Left cardiac atrium (tissue), 4 donors: ENCODE results near the gene PEX5L. TPM values are rescaled to one million over a fixed set of nuclear protein-coding genes. Genes with fewer than 3 reads are reported as not detected.

Experiments
- ATAC-seq, 2 donors: fragments of 200-7000 bp; cut with Tn5 transposase; one replicate each; pipeline ENCODE4 v1.9.1; 2020; ENCODE audit warnings: mild to moderate bottlenecking in 2 of 2, moderate library complexity in 2 of 2
- DNase-seq: peaks from one replicate; pipeline ENCODE4 v3.0.0-alpha.2; 2020
- intact Hi-C, 2 donors: fragments of 100-400 bp; cut with DNase I; formaldehyde crosslinking; loops; one replicate each; pipeline versions ENCODE4 v1.14.1 to v1.15.1; 2022 to 2023
- total RNA-seq, 2 donors: library from RNA; stranded (reverse); fragmentation: NEBNext Ultra II Directional; extraction: Animal tissue kit (Norgen Biotek cat#: 25700); gene quantifications; one replicate each; pipeline ENCODE4 v1.2.1, GENCODE V29; 2021
- donor health status: DM: no; HTN: yes; CAD: no.
- donor health status: DM: no; HTN: yes; CAD: no; lungs with severe emphysema.
- donor health status: DM: yes; HTN: yes; CAD: no.
- donor health status: Dilated cardiomyopathy.

PEX5L gene
- total RNA-seq, 2 donors from 2014 or later = 0.39 to 1.4 TPM

DNA sequence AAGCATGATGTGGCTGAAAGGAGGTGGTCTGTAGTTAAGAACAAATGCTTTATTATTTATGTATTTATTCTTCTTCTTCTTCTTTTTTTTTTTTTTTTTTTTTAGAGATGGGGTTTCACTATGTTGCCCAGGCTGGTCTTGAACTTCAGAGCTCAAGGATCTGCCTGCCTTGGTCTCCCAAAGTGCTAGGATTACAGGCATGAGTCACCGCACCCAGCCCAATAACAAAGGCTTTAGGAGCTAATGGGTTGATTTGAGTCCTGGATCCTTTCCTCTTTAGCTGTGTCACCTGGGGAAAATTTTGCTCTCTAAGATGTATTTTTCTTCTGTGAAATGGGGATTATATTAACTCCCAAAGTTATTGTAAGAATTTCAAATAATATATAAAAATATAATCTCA, 168.8 kb downstream of the PEX5L start:
- no peak for DNase-seq
- ATAC-seq = no peak
- intact Hi-C loops = no loop called here

GRCh38 chr3:179865861-179866505, 170.8 kb downstream of the PEX5L start:
- no peak for DNase-seq
- ATAC-seq = no peak
- intact Hi-C loops = no loop called here

- ATAC-seq (no peak), DNase-seq (no peak)
- intact Hi-C loops = no loop called here
These were observed 174.8 kb downstream of the PEX5L start for GRCh38 chr3:179861953-179862352.

DNA sequence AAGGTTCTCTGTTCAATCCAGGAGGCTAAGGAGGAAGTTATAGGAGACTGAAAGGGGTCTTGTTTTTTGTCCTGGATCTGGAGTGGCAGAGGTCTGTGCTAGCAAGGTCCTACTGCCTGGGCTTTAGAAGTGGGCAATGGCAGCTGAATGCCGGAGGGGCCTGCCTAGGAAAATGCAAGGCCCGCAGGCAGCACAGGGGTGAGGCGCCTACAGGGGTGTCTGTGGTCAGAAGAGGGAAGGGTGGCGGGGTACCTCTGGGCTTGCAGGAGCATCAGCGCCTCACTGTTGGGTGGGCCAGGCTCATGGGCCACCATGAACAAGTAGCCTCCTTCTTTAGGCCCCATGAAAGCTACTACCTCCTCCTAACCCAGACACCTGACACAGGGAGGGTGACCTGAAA, 175.4 kb downstream of the PEX5L start:
- no peak for ATAC-seq
- no peak for DNase-seq
- intact Hi-C loops = no loop called here

DNA sequence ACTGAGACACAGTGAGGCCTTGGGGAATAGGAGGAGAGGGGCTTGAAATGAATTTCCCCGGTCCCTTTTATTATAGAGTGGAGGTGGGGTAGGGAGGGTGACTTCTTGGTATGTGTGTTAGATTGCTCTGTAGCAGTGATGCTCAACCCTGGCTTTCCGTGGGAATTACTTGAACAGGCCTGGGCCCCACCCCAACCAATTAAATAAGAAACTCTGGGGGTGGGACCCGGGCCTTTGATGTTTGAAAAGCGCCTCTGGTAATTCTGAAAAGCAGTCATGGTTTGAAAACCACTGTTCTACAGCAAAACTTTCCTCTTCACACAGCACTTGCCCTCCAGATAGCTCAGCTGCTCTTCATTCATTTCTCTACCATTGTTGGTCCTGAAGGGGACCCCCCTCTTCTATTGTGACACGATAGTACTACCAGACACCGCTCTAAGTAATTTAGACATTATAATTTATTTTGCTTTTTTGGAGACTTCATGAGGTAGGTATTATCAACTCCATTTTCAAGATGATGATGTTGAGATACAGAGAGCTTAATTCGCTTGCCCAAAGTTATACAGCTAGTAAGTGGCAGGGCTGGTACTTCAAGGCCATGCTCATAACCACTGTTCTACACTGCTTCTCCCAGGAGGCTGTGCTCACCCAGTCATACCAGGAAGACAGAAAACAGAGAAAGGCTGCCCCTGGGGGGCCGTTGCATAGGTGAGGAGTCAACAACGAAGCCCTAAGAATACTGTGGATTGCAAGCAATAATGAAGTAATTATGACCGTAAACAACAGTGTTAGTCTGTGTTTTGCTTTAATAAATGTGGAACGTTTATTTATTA, 176.2 kb downstream of the PEX5L start:
- DNase-seq (no peak), ATAC-seq (no peak)
- intact Hi-C loops = no loop called here

DNA sequence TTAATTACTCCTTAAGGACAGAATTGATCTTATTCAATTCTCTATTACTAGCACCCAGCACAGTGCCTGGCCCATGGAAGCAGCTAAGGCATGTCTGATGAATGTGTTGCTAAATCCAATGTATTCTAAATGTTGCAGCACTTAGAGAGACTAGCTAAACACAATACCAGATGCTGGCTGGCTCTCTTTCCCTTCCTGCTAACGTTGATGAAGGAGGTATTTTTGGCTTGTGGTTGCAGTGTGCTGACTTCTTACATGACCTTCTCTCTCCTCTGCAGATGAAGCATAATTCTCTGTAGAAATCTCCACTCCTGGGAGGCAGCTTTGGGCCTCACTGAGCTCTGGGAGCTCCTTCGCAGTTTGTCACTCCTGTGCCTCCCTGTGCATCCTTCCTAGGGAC, 183.6 kb downstream of the PEX5L start:
- ATAC-seq (peak; percentile 56 to 59), DNase-seq (no peak)
- intact Hi-C loops = no loop called here

DNA sequence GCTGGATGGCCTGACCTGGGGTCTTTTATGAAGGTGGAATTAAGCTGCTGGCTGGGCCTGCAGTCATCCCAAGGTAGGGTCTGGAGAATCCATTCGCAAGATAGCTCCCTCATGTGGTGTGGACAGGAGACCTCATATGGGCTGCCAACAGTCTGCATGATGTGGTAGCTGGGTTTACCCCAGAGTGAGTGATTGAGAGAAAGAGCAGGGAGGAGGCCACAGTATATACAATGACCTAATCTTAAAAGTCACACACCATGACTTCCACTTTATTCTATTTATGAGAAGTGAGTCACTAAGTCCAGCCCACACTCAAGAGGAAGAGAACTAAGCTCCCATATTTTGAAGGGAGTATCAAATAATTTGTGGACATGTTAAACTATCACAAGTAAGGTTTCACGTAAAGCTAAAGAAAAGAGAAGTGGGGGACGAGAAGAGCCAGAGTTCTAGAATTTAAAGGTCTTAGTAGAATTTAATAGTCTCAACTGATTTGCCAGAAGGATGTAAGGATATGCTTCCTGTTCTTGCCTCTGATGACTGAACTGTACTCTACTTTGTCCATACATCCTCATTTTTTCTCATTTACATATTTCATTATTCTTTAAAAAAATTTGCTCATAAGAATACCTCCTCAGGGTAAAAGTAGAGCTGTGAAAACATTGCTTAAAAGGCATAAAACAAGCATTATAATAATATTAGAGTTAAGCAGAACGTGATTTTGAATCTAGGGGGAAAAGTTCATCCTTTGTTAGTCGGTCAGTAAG, 184.4 kb downstream of the PEX5L start:
- DNase-seq (no peak), ATAC-seq (peak in 1 of 2 donors; percentile 79)
- intact Hi-C loops = no loop called here

GRCh38 chr3:179848711-179849110, 188.0 kb downstream of the PEX5L start:
- intact Hi-C loops = no loop called here
- ATAC-seq = no peak
- no peak for DNase-seq

DNA sequence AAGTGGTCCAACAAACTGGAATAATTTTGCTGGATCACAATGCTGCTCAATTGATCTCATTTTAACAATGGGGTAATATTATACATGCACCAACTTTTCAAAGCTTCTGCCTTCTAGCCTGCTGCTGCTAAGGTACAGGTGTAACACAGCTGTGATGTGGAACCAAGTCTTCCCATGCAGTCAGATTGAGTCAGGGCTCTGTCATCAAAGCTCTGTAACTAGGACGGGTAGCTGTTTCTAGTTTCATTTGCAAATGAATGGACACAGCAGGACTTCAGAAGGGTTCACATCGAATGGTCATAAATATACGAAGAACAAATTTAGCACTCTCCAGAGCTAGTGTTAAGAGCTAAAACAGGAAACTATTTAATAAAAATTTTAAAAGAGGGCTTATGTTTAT, 194.7 kb downstream of the PEX5L start:
- no peak for DNase-seq
- ATAC-seq = no peak
- intact Hi-C loops = no loop called here

- DNase-seq (peak; percentile 22), ATAC-seq (peak; percentile 38 to 81)
- intact Hi-C loops = no loop called here
These were observed 195.8 kb downstream of the PEX5L start for GRCh38 chr3:179840985-179841384.

GRCh38 chr3:179837374-179837773, 199.4 kb downstream of the PEX5L start:
- ATAC-seq = no peak
- intact Hi-C loops = no loop called here
- no peak for DNase-seq

DNA sequence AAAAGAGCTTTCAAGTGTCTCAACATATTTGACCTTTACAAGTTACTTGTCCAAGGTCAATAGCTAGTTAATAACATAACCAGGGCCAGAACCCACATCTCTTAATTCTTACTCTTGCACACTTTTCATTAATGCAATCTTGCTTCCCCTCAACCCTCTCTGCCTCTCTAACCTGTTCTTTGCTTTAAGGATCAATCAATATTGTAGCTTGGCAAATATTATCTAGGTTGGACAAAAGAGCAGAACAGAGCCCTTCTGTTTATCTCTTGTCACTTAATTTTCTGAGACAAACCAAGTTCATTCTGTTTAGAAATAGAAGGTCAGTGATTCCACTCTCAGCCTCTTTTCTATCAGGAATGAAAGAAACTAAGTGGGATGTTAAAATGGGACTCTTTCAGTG, 203.4 kb downstream of the PEX5L start:
- ATAC-seq = no peak
- DNase-seq = no peak
- intact Hi-C loops = no loop called here

DNA sequence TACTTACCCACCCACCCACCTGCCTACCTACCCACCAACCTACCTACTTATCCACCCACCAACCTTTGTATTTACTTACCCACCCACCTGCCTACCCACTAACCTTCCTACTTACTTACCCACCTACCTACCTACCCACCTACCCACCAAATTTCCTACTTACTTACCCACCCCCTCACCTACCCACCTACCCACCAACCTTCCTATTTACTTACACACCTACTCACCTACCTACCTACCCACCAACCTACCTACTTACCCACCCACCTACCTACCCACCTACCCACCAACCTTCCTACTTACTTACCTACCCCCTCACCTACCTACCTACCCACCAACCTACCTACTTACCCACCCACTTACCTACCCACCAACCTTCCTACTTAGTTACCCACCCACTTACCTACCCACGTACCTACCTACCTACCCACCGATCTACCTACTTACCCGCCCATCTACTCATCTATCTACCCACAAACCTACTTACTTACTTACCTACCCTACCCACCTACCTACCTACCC, 204.3 kb downstream of the PEX5L start:
- intact Hi-C loops = no loop called here
- ATAC-seq (no peak), DNase-seq (no peak)

DNA sequence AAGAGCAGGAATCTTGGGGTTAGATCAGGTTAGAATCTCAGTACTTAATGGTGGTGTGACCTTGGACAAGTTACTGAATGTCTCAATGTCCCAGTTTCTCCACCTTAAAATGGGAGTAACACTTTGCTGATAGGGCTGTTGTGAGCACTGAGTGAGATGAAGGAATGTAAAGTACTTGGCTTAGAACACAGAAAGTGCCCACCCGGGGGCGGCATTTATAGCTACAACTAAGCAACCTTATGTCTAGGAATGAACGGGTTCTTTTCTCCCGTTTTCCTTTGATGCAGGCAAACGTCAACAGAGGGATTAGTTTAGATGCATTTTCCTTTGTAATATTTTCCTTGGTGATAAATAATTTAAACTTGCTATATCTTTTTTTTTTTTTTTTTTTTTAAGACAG, 207.3 kb downstream of the PEX5L start:
- no peak for DNase-seq
- intact Hi-C loops = no loop called here
- no peak for ATAC-seq

DNA sequence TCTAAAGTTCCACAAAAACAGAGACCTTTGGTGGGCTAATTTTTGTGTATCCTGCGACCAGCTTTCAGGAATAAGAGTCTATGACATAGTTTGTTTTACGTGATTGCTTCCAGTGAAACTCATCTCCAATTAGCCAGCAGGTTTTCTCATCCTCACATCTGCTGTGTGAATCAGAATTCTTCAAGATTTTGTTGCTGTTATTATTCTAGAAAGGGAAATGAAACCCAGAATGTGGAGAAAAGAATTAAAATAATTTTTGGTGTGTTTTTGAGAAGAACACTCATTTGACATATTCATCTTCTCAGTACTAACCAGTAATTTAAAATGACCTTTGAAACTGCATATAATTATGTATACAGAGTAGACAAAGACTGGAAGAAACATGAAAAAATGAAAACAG, 208.0 kb downstream of the PEX5L start:
- intact Hi-C loops = no loop called here
- no peak for ATAC-seq

DNA sequence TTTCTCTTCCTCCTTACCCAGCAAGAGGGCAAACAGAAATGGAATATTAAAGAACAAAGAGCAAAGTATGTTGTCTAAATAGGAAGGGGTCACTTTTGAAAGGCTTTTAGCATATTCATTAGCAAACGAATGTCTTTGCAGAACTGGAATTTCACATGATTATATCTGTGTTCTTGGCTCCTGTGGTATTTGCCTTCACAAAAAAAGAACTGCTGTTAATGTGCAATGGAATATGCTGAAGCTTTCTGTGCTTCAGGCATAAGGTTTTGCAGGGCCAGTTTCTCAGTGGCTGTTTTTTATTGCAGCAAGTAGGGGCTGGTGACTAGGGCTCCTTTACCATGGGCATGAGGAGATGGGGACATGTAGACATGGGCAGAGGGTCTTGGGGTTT, 210.5 kb downstream of the PEX5L start:
- no peak for DNase-seq
- intact Hi-C loops = no loop called here
- ATAC-seq = no peak

More for the DNA sequence above, 208.0 kb downstream of the PEX5L start:
- no peak for DNase-seq

GRCh38 chr3:179825527-179826246, 211.1 kb downstream of the PEX5L start:
- ATAC-seq = no peak
- no peak for DNase-seq
- intact Hi-C loops = no loop called here

DNA sequence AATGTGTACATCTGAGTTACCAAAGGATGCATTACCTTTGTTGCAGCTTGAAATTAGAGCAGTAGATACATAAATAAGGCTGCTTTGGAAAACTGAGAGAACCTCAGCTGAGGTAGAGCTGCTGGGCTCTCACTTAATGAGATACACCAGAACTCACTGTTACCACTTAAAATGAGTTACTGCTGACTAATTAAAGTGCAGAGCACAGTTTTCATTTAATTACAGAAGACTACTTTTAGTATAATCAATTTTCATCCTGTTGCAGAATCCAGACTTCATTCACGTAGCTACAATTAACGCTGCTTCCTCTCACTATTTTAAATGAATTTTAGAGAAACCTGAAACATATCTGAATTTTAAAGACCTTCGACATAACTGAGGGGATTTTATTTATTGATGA, 214.4 kb downstream of the PEX5L start:
- ATAC-seq (no peak), DNase-seq (no peak)
- intact Hi-C loops = no loop called here

DNA sequence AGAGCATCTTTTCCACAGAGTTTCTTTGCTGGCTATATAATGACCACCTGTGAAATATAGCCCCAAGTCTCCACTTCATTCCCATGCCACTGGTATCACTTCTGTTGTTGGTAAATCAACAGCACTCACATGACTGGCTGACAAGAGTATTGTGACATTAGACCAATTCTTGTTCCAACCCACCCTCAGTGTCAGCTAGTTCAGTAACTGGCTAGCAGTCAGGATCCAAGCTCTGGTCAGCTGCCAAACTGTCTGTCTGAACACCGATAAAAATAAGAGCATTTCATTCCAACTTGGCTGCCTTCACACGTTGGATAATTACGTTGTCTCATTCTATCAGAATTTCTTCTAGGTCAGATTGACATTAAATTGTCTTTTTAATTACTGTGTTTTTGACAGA, 217.4 kb downstream of the PEX5L start:
- DNase-seq = peak; percentile 56
- intact Hi-C loops = no loop called here
- peak; percentile 86 to 89 for ATAC-seq

- DNase-seq = no peak
- ATAC-seq = no peak
- intact Hi-C loops = loop anchor here in 1 of 2 donors (5.0 kb wide), 1 partner anchor 780 kb away; no protein-coding TSS in a partner anchor
These were observed 224.7 kb downstream of the PEX5L start for GRCh38 chr3:179812096-179812382.
